ENCODE measurements around the gene PRAMEF2.
"Not testable (repeated sequence)": the region's sequence is repeated elsewhere in the genome, so short reads cannot be mapped to it uniquely, and the experiment has no call there.

Gene PRAMEF2, protein sequence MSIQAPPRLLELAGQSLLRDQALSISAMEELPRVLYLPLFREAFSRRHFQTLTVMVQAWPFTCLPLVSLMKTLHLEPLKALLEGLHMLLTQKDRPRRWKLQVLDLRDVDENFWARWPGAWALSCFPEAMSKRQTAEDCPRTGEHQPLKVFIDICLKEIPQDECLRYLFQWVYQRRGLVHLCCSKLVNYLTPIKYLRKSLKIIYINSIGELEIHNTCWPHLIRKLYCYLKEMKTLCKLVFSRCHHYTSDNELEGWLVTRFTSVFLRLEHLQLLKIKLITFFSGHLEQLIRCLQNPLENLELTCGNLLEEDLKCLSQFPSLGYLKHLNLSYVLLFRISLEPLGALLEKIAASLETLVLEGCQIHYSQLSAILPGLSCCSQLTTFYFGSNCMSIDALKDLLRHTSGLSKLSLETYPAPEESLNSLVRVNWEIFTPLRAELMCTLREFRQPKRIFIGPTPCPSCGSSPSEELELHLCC

DNA sequence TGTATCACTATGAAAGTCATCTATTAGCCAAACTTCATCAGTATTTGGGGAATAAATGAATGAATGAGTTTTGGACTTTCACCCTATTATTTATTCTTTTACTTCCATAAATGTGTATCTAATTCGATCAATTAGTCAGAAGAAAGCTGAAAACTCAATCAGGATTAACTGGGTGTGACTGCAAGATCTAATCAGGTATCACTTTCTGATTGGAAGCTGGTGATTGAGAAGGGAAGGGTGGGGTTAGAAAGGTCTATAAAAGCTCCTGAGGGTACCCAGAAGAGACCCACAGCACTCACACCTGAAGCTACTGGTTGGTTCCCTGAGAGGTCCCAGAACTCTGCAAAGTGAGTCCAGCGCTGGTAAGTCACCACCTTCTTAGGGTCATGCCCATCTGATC is at the start of gene PRAMEF2:
Gene PRAMEF2, plus strand, starts transcription at position 301 of the 400 bp plus-strand sequence. CDS start 1,924 bp downstream, outside the sequence.
- not testable (repeated sequence) for DNase-seq

DNA sequence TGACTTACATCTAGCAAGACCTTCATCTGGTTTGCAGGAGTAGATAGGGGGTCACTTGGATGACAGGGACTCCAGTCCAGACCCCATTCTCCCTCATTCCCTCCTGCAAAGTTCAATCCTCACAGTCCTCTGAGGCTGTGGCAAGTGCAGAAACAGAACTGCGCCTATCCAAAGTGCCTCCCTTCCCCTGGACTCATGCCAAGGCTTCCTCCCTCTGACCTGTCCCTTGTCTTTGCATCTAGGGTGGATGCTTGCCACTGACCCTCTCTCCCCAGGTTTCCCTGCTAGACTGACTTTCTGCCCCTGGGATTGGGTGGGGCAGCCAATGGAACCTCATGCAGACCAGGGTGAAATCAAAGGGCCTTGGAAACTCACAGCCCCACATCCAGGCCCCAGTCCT is 47.0 kb upstream of the PRAMEF2 start:
- DNase-seq: no peak

DNA sequence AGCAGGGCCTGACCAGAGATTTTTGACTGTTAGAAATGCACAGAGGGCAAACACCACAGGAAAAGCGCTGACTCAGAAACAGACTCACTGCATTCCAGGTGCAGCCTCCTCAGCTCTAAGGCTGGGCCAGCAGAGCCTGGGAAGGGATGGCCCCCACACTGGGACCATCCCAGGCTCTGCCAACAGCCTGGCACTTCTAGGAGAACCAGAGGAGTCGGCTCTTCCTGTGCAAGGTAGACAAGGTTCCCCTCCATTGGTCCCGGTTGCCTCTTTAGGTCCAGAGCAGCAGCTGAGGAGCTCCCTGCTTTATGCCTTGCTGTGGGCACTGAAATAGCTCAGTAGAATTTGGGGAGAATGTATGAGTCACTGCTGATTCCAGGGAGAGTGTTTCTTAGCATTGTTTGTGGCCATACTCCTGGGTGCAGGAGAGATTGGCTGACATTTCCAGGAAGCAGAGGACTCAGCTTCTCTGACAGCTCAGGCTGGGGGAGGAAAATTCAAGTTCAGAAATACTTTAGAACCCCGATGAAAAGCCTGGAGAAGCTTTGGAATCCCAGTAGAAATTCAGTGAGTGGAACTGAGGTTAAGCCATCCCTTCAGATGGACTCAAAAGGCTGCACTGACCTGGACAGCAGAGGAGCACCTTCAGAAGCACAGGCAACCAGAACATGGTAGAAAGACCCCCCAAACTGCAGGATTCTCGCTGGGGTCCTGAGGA is 46.0 kb upstream of the PRAMEF2 start:
- DNase-seq: no peak

DNA sequence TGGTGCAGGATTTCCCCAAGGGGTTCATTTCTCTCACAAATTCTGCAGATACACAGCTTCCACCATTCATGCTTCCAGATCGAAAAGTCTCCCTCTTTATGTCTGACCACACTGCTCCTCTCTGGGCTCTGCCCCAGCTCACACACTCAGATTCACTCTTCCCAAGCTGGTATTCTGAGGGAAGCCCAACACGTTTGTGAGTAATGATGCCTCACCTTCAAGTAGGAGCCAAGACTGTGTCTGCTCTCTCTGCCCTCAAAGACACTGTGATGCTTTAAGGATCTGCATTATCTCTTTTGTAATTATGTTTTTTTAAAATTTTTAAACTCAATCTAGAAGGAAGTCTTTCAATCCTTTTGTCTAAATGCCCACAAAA is 45.5 kb upstream of the PRAMEF2 start:
- no peak for DNase-seq

DNA sequence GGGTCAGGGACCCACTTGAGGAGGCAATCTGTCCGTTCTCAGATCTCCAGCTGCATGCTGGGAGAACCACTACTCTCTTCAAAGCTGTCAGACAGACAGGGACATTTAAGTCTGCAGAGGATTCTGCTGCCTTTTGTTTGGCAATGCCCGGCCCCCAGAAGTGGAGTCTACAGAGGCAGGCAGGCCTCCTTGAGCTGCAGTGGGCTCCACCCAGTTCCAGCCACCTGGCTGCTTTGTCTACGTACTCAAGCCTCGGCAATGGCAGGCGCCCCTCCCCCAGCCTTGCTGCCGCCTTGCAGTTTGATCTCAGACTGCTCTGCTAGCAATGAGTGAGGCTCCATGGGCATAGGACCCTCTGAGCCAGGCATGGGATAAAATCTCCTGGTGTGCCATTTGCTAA is 37.8 kb upstream of the PRAMEF2 start:
- not testable (repeated sequence) for DNase-seq

DNA sequence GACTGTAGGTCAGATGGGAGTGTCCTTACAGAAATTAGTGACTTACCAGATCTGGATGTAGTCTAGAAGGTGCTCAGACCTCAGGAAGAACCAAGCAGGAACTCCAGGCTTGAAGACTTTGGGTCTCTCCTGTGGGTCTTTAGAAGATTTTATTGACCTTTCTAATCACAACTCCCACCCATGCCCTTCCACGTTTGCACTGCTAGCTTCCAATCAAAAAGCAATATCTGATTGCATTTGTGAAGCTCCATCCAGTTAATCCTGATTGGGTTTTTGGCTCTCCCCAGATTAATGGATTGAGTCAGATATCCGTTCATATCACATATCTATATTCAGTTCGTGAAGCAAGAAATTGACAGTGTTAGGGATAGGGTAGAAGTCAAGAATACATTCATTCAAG is 25.6 kb upstream of the PRAMEF2 start, which contains the start of gene PRAMEF11:
Gene PRAMEF11, minus strand, starts transcription at position 101 of the 400 bp plus-strand sequence. CDS start 2,621 bp downstream, outside the sequence.
- DNase-seq: not testable (repeated sequence)

DNA sequence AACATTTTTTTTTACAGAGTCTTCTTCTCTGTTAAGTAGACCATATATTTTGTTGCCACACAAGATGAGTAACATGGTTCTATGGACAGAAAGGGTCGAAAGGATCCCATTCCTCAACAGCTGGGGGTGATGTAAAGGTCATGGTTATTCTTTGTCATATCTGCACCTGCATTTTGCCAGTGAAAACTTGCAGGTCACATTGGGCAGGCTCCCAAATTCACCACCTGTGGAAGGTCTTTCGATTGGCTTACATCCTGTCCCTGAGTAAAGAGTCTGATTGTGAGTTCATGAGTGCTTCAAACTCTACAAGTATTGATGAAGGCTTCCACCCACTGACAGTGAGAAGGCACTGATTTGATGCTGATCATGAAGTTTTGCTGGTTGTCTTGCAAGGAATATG is 23.6 kb upstream of the PRAMEF2 start:
- not testable (repeated sequence) for DNase-seq

DNA sequence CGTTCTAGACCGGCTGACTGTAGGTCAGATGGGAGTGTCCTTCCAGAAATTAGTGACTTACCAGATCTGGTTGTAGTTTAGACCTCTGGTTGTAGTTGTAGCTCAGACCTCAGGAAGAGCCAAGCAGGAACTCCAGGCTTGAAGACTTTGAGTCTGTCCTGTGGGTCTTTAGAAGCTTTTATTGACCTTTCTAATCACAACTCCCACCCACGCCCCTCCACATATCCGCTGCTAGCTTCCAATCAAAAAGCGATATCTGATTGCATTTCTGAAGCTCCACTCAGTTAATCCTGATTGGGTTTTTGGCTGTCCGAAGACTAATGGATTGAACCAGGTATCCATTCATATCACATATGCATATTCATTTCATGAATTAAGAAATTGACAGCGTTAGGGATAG is 8.3 kb upstream of the PRAMEF2 start, which contains the start of gene HNRNPCL1:
Gene HNRNPCL1, minus strand, starts transcription at position 101 of the 400 bp plus-strand sequence. CDS start 431 bp downstream, outside the sequence.
- DNase-seq: not testable (repeated sequence)

DNA sequence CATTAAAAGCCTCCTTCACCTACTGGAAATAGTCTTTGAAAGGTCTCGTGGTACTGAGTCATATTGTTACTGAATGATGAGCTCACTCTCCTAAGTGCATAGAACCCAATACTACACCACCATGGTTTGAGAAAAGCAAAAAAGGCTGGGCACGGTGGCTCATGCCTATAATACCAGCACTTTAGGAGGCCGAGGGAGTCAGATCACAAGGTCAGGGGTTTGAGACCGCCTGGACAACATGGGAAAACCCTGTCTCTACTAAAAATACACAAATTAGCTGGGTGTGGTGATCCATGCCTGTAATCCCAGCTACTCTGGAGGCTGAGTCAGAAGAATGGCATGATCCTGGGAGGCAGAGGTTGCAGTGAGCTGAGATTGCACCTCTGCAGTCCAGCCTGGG is 5.1 kb upstream of the PRAMEF2 start:
- DNase-seq: no peak

DNA sequence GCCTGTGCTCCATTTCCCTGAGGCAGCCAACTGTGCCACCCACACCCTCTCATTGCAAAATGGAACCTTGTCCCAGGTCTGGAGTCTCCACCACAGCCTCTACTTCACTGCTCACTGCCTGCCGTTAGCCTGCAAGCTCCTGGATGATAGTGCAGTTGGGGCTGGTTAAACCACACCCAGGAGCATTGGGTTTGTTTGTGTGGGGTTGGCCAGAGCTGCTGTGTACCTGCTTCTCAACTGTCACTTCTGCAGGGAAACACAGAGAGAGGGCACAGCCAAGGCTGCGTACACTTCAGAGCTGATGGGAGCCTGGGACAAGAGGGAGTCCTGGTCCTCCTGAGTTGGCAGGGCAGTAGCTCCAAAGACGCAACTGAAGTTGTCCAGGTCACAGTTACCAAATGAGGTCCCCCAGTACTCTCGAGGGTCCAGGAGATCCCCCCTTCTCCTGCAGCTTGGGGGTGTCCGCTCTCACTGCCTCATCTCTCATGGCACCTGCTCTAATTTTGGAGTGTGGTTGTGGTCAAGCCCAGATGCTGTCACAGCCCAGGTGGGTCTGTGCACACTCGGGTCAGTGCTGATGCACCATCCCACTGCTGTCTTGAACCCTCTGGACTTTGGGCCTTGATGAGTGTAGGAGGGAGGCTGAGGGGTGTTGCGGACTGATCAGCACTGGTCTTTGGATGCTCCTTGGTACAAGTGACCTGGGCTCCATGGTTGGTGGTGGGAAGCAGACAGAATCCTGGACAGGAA is 6.4 kb downstream of the PRAMEF2 start:
- DNase-seq: not testable (repeated sequence)

DNA sequence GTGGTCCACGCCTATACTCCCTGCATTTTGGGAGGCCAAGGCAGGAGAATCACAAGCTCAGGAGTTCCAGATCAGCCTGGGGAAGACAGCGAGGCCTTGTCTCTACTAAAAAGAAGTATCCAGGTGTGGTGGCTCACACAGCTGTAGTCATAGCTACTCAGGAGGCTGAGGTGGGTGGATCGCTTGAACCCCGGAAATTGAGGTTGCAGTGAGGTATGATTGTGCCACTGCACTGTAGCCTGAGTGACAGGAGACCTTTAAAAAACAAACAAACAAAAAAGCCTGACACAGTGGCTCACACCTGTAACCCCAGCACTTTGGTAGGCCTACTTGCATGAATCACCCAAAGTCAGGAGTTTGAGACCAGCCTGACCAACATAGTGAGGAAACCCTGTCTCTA is 21.6 kb downstream of the PRAMEF2 start:
- DNase-seq: not testable (repeated sequence)

DNA sequence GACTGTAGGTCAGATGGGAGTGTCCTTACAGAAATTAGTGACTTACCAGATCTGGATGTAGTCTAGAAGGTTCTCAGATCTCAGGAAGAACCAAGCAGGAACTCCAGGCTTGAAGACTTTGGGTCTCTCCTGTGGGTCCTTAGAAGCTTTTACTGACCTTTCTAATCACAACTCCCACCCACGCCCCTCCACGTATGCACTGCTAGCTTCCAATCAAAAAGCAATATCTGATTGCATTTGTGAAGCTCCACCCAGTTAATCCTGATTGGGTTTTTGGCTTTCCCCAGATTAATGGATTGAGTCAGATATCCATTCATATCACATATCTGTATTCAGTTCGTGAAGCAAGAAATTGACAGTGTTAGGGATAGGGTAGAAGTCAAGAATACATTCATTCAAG is 29.2 kb downstream of the PRAMEF2 start, which contains the start of gene PRAMEF4:
Gene PRAMEF4, minus strand, starts transcription at position 101 of the 400 bp plus-strand sequence. CDS start 2,807 bp downstream, outside the sequence.
- not testable (repeated sequence) for DNase-seq

DNA sequence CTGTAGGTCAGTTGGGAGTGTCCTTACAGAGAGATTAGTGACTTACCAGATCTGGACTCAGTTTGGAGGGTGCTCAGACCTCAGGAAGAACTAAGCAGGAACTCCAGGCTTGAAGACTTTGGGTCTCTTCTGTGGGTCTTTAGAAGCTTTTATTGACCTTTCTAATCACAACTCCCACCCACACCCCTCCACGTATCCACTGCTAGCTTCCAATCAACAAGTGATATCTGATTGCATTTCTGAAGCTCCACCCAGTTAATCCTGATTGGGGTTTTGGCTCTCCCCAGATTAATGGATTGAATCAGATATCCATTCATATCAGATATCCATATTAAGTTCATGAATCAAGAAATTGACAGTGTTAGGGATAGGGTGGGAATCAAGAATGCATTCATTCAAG is 41.3 kb downstream of the PRAMEF2 start, which contains the start of gene PRAMEF10:
Gene PRAMEF10, minus strand, starts transcription at position 101 of the 400 bp plus-strand sequence. CDS start 2,423 bp downstream, outside the sequence.
- not testable (repeated sequence) for DNase-seq

DNA sequence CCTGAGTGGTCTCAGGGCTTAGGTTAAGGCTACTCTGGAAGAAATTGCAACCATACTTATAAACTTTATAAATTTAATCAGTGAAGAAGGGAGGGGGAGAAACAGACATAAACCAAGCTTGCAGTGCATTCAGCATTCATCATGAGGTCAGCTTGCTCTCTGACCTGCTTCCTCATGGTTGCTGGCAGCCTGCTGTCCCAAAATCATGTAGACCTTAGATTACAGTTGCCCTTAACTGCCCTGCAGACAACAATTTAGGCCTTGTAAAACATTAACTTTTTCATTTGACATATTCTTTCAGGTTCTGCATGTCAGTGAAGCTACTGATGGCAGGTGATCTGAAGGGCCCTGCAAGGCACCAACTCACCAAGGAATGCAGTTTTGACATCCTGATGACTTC is 42.3 kb downstream of the PRAMEF2 start:
- not testable (repeated sequence) for DNase-seq

DNA sequence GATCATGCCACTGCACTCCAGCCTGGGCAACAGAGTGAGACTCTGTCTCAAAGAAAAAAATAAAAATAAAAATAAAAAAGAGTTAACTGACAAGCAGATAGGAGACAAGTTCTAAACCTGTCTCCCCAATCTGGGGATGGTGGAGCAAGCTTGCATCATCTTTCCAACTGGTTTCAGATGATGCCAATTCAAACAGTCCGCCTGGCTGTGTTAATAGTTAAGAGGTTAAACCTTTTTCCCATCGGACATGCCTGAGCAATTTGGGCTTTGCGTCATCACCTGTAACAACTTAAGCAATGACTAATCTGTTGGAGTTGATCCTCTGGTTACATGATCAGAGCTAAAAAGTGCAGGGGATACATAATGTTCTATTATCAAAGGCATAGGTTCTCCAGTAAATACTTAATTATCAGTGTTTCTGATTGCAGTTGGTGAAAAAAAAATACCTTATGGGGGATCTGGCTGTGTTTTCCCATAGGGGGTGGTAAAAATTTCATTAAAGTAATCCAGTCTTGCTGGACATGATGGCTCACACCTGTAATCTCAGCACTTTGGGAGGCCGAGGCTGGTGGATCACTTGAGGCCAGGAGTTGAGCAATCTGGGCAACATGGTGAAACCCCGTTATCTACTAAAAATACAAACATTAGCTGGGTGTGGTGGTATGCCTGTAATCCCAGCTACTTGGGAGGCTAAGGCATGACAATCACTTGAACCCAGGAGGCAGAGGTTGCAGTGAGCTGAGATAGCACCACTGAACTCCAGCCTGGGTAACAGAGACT is 47.1 kb downstream of the PRAMEF2 start:
- DNase-seq: not testable (repeated sequence)

All from NCI-H69 (cell line).